ENCODE measurements around the gene MRPL12. TPM values are rescaled to one million over a fixed set of nuclear protein-coding genes. Genes with fewer than 3 reads are reported as not detected.

Gene MRPL12
- total and polyA plus RNA-seq, 2 of the 13 experiments (the other 11 are each of a cell fraction or from before 2014, with no cell fraction given): 39.1 to 94.1 TPM

GRCh38 chr17:81720267-81721071 is 17.3 kb downstream of the MRPL12 start (continued):
- TF ChIP-seq ZNF333 (CRISPR knock-in tag; IDR thresholded peaks at IDR 0.05; ENCODE audit: borderline replicate concordance) (0 out of 2 replicates have a peak, but pooled peaks have one; percentile 33), ZNF280B (CRISPR knock-in tag; IDR thresholded peaks at IDR 0.05; ENCODE audit: borderline replicate concordance) (0 out of 2 replicates have a peak, but pooled peaks have one; percentile 5), NFKB2 (CRISPR knock-in tag; IDR thresholded peaks at IDR 0.05; ENCODE audit: borderline replicate concordance) (0 out of 2 replicates have a peak, but pooled peaks have one; percentile 40), AGO2 (optimal IDR thresholded peaks at IDR 0.05; ENCODE audit: low read depth, low read length) (peak; percentile 97)

GRCh38 chr17:81722184-81723120 is 19.3 kb downstream of the MRPL12 start:
- H3K27ac ChIP-seq (ENCODE audit: extremely low read length, insufficient read depth, low read length): peak overlapping the region; percentile 31
- DNase-seq (ENCODE audit: low spot score): no peak
- WGBS (ENCODE audit: low lambda C conversion rate): 58% methylated on average over 10 of the region's 10 CpGs
- in situ Hi-C loops (cut with HindIII; ENCODE audit: extremely low pct_ligation_motif_present, low pct_unique_long_range_greater_than_20kb) (no loop called here), intact Hi-C loops (cut with micrococcal nuclease; ENCODE audit: unreplicated experiment) (no loop called here)
- H3K4me2 ChIP-seq (ENCODE audit: low read depth, low read length): no peak overlapping the region
- no peaks in the 10 kb centered on the region for H3K9me3 ChIP-seq (ENCODE audit: low read length)
- no peaks in the 10 kb centered on the region for H4K20me1 ChIP-seq (ENCODE audit: insufficient read depth, low read length)
- no peak overlapping the region for H3K4me3 ChIP-seq (replicated peaks in 1 of 3; ENCODE audit: insufficient read depth in 1 of 3, low read depth in 2 of 3, low read length in 3 of 3)
- H3K9ac ChIP-seq (ENCODE audit: insufficient read depth, low read depth, low read length): no peak overlapping the region
- no peaks in the 10 kb centered on the region for H3K79me2 ChIP-seq (ENCODE audit: insufficient read depth, low read length)
- no peak overlapping the region for H2AFZ ChIP-seq (ENCODE audit: low read length)
- H3K36me3 ChIP-seq (replicated peaks in 1 of 2; ENCODE audit: control insufficient read depth in 1 of 2, insufficient read depth in 2 of 2, low read length in 2 of 2): peaks cover 8 to 19% of the 10 kb centered on the region in 2 experiments
- ChIA-PET POLR2A (interaction anchor here (0.6 to 5.8 kb wide), 5 partner anchors 9 to 111 kb away, joined by 3 to 72 read pairs (median 4); partner anchors contain the start of genes CCDC137, MCRIP1, MRPL12 and SLC25A10), CTCF (ENCODE audit: low intra/inter-chr PET ratio, low total read pairs) (no interaction called here)
- FAIRE-seq: peak; percentile 57
- BruUV-seq (replicated peaks): TSS peak; percentile 25
- peaks cover 33% of the 10 kb centered on the region for H3K4me1 ChIP-seq (ENCODE audit: insufficient read depth, low read length)
- no peaks in the 10 kb centered on the region for H3K27me3 ChIP-seq (ENCODE audit: control insufficient read depth in 1 of 2, insufficient read depth in 2 of 2, low read length in 2 of 2)
- ATAC-seq: peak; percentile 20
- TF ChIP-seq ZNF790 (CRISPR knock-in tag; IDR thresholded peaks at IDR 0.05; ENCODE audit: borderline replicate concordance) (no peak), MTA3 (CRISPR knock-in tag; IDR thresholded peaks at IDR 0.05) (no peak), ZNF546 (CRISPR knock-in tag; conservative IDR thresholded peaks at IDR 0.05) (no peak), ZNF646 (CRISPR knock-in tag; IDR thresholded peaks at IDR 0.05) (no peak), SNAPC5 (CRISPR knock-in tag; IDR thresholded peaks at IDR 0.05; ENCODE audit: borderline replicate concordance) (no peak), TGIF2 (CRISPR knock-in tag; IDR thresholded peaks at IDR 0.05) (no peak), FOXA1 (IDR thresholded peaks at IDR 0.05) (no peak), FOXA1 (CRISPR knock-in tag; IDR thresholded peaks at IDR 0.05) (no peak)

All from HepG2 (cell line).